GM10248 (cell line): ENCODE data around the gene PIK3R5.

Source experiments
- CTCF ChIA-PET: fragments of 300-600 bp; sonication (Branson Sonifier 250); formaldehyde crosslinking; extraction: SDS; loops from one replicate; lab custom pipeline; 2021; ENCODE audit warnings: antibody characterized with exemption; lab: Yijun Ruan, JAX
- POLR2A ChIA-PET: fragments of 350-650 bp; sonication (Branson Sonifier 250); formaldehyde crosslinking; extraction: SDS; loops from one replicate; lab custom pipeline; 2020; ENCODE audit warnings: antibody characterized with exemption; lab: Yijun Ruan, JAX
- DNase-seq: peaks from one replicate; pipeline ENCODE4 v3.0.0; 2012; ENCODE audit errors: extremely low spot score
- CTCF ChIP-seq: IDR thresholded peaks from 2 replicates; pipeline ENCODE4 v1.5.1; 2012; ENCODE audit warnings: mild to moderate bottlenecking, low read depth; ENCODE audit errors: extremely low read depth, missing control alignments, control extremely low read depth

Gene PIK3R5

DNA sequence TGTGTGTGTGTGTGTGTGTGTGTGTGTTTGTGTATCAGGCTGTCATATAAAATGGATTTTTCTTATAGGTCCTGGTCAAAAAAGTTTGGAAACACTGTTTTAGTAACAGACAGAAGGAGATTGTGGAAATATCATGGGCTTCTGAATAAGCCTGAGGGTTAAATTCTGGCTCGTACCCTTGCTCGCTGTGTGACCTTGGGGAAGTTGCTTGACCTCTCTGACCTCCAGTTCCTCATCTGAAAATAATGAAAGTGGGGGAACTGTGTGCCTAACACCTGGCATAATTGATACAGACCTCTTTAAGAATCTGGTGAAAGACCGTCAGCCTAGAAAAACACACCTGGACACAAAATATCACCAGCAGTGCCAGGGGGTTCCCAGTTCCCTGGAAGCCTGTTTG is 72.4 kb downstream of the PIK3R5 start:
- POLR2A ChIA-PET = no interaction called here
- no peak for DNase-seq
- no peak for TF ChIP-seq CTCF
- CTCF ChIA-PET = interaction anchor here (1.1 to 4.9 kb wide), 7 partner anchors 8 to 147 kb away, joined by 3 to 67 read pairs (median 15); no protein-coding TSS in a partner anchor

DNA sequence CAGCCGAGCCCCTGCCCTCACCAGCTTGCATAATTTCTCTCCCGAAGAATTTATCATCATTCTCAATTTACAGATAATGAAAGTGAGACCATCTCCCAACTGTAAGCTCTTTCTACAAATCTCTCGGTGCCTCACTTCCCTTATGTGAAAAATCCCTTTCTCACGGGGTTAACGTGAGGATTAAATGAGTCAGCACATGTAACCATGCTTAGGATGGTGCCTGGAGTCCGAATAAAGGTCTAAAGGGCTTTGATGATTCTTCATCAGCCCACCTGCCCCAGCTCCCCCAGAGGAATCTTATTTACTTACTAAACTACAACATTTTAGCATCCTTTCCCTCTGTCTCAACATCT is 73.2 kb downstream of the PIK3R5 start:
- no peak for TF ChIP-seq CTCF
- POLR2A ChIA-PET = interaction anchor here (1.2 kb wide), 1 partner anchor 25 kb away, joined by 5 read pairs; the partner anchor contains the start of gene PIK3R6
- CTCF ChIA-PET = interaction anchor here (0.7 to 4.9 kb wide), 6 partner anchors 8 to 106 kb away, joined by 3 to 67 read pairs (median 4); no protein-coding TSS in a partner anchor
- DNase-seq = peak; percentile 67

- ChIA-PET POLR2A (no interaction called here), CTCF (interaction anchor here (1.0 to 3.9 kb wide), 6 partner anchors 10 to 107 kb away, joined by 3 to 24 read pairs (median 4); no protein-coding TSS in a partner anchor)
- TF ChIP-seq CTCF = no peak
- DNase-seq = no peak
Measured at GRCh38 chr17:8890671-8891070, 74.8 kb downstream of the PIK3R5 start.

DNA sequence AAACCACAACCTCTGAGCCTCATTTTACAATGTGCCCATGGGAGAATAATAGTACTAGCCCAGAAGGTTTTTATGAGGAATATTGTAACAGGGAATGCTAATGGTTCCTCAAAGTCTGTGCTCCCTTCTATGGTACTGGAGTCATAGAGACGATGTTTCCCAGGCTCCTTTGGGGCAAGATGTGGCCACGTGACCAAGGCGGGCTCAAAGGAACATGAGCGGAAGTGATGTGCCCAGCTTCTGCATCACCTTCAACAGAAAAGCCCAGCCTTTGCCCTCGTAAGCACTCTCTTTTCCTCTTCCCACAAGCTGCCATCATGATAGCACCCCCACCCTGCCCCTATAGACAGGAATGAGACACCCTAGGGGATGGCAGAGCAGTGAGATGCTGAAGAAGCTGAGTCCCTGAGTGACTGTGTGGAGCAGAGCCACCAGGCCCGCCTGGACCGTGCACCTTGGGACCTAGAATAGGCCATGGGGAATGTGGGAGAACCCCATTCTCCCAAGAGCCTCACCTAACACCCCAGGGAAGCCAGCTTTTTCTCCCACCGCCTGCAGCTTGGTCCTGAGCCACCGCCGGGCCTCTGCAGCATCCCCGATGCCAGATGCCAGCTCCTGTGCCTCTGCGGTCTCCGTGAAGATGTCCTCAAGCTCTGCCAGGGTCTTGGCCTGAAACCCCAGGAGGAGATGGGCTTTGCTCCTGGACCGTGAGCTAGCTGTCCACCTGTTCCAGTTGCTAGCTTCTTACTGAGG is 75.9 kb downstream of the PIK3R5 start:
- ChIA-PET POLR2A (interaction anchor here (0.8 kb wide), 1 partner anchor 22 kb away, joined by 3 read pairs; the partner anchor contains the start of gene PIK3R6), CTCF (interaction anchor here (1.2 to 3.9 kb wide), 7 partner anchors 11 to 108 kb away, joined by 3 to 24 read pairs (median 5); no protein-coding TSS in a partner anchor)
- no peak for DNase-seq
- no peak for TF ChIP-seq CTCF

GRCh38 chr17:8888704-8889302 is 76.7 kb downstream of the PIK3R5 start:
- CTCF ChIA-PET = interaction anchor here (1.1 to 1.6 kb wide), 5 partner anchors 10 to 109 kb away, joined by 3 to 6 read pairs (median 5); no protein-coding TSS in a partner anchor
- TF ChIP-seq CTCF = no peak
- POLR2A ChIA-PET = no interaction called here
- no peak for DNase-seq
